NCI-H2081 (cell line): ENCODE results near the gene PAX6.

Experiments
- DNase-seq, 2 experiments: peaks; one replicate each; lab custom pipeline; 2025; lab: John Stamatoyannopoulos, UW

PAX6 gene

DNA sequence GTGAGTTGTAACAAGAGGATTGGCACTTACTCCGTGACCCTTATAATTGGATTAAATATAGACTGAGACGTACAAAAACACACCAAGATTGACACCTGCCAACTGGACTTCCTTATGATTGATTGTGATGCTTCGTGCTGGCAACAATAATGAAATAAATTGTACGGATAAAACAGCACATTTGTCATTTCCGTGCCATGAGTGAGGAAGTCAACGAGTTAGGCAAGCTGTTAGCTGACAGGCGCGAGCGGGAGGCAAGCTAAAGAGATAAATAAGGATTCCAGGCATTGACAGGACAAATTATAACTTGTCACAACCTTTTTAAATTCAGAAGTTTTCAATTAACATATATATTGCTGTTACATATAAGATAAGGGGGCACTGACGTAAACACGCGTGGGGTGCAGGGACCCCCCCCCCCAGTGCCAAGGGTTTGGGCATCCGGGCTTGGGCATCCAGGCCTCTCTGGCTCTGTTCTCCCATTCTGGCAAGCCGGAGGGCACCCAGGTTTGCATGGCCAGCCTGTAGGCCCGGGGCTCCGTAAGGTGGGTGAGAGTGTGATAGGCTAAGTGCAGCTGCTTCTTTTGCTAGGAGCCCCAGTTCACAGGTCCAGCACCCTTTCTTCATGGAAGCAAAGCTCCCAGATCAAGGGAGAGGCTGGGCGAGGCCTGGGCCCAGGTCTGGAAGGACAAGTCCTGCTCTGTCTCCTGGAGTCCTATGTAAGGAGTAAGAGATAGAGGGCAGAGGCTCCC is 11.2 kb upstream of the PAX6 start:
- DNase-seq = no peak

DNA sequence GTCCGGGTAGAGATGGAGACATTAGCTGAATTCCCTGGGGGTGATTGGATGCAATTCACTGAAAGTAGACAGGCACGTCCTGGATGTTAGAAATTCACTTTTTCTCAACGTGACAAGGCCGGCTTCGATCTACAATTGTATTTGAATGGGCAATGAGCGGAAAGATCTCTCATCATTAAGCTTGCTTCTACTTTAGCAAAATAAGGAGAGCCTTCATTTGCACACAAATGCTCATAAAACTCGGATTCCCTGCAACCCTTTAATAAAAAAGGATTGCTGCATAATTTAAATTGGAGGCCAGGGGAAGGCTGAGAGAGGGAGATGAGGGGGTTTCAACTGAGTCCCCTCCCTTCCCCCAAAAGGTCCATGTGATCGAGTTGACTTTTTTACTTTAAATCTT is 10.6 kb upstream of the PAX6 start:
- DNase-seq = no peak

DNA sequence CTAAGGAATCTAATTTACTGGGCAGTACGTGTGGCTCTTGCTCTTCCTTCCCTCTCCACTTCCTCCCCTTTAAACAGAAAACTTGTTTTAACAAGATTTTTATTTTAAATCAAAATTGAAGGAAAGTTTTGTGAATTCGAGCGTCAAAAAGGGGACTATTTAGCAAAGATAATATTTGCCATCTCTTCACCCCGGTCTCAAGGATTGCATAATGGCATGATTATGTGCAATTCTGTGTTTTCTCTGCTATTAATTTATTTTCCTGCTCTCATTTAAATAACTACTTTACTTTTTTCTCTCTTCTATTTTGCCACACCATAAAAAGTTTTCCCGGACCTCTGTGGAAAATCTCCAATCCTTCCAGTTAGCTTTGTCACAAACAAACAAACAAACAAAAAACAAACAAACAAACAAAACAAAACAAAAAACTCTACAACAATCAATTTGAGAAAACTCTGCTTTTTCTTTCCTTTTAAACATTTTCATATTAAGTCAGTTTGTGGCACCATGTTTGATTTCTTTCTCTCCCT is 10.2 kb upstream of the PAX6 start:
- no peak for DNase-seq

DNA sequence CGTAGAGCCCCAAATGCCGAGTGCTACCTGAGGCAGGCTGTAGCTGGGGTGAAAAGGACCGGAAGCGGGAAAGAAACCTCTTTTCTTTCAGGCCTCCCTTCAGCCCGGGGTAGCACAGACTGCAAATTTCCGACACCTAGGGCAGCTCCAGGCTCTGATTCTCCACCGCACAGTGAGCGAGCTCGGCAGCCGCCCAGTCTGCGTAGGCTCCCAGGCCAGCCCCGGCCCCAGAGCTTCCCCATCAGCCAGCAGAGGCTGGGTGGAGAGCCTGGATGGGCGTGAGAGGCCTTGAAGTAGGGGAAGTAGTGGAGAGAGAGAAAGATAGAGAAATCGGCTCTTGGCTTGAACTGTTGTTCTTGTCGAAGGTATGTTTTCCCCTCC is 9.3 kb upstream of the PAX6 start:
- DNase-seq = no peak

DNA sequence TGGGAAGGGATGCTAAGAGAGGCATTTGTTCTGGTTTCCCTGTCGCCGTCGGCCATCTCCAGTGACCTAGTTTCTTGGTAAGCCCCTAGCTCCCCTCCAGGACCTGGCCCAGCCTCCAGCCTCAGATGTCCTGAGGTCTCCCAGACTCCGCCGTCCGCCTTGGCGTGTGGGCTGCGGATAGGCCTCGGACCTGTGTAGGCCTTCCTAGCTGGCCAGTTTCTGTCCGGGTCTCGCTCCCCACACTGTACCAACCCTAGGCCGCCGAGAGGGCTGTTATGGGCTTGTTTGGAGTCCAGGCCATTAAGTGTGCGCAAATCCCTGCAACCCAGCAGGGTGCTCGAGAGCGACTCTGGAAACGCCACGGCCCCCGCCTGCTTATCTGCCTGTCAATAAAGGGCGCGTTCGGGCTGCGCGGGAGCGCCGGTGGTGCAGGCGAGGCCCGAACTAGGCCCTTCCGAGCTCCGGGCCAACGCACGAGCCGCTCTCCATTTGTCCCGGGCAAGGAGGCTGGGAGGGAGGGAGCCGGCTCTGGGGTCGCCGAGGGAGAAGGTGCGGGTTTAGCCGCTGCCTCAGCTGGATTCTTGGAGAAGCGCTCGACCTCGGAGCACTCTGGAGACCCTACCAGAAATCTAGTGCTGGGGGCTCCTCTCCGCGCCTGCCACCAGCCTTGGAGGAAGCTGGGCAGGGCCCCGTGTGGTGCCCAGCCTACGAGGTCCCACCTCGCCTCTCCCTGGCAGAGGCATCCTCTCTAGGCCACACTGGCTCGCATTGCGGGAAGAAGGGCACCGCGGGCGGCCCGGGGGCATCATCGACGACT is 8.7 kb upstream of the PAX6 start:
- DNase-seq = no peak

DNA sequence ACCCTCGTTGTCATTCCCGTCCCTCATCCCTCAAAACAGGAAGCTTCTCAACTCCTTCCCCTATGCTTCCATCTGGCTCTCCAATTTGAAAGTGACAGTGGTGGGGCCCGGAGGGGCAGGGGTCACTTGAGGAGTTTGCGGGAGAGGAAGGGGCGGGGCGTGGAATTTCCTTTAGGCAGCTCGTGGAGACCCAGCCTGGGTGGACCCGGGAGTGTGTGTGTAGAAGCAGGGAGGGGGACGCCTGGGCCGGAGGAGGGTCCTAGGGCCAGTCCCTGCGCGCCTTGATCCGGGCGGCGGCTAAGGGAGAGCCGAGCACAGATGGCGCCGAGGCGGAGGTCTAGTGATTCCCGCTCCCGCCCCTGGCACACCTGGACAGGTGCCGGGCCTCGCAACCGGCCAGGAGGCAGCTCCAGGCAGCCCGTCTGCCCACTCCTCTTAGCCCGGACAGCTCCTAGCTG is 7.8 kb upstream of the PAX6 start:
- DNase-seq = no peak

DNA sequence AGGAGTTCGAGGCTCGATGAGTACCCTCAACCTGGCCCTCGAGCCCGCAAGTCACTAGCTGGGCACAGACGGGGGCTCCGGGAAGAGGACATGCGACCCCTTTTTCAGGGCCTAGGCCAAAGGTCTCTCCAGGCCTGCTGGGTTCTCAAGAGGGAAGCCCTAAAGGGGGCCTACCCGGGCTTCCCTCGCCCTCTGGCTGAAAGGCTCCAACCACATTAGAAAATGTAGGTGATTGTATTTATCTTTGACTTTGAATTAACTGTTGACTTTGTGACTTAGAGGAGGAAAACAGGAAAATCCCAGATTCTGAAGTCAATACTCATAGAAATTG is 7.3 kb upstream of the PAX6 start:
- no peak for DNase-seq

DNA sequence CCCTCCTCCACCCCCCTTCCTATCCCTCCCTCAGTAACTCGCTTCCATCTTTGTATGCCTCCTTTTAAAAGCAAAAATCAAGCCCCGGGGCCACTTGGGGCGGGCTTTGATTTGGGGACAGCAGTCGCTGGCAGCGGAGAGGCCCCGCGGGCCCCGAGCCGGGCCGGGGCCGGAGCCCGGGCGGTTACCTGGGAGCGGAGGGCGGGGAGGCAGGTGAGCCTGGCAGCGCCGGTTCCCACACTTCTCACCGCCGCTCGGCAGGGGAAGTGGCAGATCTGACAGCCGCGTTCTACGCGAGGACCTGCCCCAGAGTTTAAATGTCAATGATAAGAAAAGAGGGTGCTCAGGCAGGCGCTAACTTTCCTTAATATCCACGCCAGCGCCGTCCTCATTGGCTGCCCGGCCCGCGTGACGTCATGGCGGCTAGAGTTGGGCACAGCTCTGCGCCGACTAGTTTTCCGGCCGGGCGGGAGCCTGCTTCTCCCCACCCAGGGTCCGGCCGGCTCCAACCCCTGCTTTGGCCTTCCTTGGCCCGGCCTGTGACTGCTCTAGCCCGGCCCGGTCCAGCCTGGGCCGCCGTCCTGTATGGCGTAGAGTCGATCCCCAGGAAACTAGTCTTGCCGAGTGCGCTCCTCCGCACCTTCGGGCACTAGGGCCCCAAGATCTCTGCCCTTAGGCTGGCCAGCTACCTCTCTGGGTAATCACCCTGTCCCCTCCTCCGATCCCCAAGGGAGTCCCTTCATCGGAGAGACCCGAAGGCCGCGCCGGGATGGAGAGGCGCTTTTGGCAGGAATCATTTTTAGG is 6.7 kb upstream of the PAX6 start:
- DNase-seq = no peak

DNA sequence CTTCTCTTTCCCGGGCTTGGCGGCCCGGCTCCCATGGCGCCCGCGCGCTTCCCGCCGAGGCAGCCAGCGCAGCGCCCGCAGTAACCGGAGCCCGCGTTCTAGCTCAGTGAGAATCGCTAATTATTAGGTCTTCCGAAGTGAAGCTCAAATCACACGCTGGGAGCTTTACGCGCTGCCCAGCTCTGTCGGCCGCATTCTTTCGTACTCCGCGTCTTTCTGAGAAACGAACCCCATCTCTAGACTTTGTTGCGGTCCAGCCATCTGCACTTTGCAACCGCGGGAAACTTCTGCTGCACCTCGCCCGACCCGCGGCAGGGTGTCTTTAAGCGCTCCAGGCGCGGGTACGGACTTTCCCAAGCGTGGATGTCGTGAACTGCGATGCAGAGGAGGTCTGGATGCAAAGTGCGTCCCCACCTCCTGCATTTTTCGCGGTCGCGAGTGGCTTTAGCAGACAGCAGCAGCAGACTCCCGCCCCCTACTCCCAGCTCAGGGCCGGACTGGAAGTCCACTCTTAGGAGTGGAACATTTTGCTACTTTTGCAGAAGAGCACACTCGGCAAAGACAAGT is 6.0 kb upstream of the PAX6 start:
- peak in 1 of 2 experiments; percentile 50 for DNase-seq

DNA sequence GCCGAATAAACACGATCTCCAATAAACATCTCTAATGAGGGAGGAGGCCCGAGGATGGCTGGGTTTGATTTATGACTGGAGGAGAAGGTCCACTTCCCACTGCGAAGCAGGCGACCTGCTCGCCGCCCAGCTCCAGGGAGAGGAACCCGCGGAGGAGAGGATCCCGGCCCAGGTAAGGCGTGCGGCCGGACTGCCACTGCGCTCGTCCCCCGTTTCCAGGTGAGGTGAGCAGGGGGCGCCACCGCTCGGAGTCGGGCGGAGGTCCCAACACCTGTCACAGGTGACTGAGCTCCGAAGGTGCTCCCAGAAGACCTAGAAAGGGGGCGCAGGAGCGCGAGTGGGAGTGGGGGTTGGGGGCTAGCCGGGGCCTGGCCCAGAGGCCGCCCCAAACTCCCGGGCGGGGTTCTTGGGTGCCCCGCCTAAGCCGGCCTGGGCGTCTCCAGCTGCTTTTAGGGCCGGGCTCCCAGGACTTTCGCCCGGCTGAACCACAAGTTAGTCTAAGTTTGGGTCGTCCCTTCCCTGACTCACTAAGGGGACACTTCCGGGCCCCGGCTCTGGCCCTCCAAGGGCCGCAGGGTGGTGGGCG is 5.4 kb upstream of the PAX6 start:
- DNase-seq = peak in 1 of 2 experiments; percentile 20

DNA sequence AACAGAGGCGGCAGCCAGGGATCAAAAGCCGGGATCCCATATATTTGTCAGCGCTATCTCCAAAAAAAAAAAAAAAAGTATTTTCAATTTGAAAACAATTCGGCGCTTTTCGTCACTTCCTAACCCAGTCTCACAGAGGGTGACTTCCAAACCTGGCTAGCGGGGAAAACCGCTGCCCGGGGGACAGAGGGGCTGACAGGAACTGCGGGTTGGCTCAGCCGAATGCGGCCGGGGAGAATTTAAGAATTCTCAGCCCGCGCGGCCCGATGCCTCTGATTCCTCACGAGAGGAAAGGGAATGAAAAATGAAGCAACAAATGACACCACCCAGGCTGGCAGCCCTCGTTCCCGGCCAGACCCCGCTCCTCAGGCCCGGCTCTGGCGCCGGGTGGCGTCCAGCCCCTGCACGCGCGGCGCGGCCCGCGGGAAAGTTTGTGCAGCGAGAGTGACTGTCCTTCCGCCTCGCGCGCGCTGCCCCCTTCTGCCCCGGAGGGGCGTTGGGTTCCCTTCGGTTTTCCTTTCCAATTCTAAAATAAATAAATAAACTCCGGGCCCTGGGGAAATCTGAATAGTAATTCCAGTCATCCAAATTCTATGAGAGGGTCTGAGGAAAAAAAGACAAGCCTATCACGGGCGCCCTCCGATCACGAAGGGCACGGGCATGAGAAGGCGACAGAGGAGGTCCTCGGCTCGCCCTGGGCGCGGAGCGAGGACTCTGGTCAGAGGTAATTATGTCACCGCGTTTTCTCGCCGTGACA is 4.8 kb upstream of the PAX6 start:
- DNase-seq = no peak

DNA sequence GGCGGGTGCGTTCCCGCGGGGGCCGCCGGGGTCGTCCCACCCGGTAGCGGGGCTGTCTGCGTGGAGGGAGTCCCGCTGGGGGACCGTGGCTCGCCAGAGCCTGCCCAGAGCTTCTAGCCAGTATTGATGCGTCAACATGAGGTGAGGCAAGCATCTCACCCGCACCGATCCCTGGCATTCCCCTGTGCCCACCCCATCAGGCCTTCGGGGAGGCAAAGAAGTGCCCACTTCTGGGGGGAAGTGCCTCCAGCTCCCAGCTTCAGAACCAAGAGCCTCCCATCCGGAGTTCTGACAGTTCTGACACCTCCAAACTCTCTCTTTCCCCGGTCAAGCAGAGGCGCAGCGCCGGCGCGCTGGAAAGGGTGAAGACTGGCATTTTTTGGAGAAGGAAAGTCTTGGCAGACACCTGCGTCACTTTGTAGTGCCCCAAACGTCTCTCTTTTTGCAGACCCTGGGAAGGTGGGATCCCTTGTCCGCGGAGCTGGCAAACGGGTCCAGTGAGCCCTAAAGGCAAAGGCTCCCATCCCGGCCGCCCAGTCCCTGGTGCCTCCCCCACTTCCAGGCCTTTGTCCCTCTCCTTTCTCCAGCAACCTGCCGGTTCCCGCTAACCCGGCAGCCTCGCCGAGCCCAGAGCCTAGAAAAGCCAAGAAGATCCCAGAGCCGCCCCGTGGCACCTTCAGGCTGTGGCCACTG is 3.2 kb upstream of the PAX6 start:
- DNase-seq = no peak

DNA sequence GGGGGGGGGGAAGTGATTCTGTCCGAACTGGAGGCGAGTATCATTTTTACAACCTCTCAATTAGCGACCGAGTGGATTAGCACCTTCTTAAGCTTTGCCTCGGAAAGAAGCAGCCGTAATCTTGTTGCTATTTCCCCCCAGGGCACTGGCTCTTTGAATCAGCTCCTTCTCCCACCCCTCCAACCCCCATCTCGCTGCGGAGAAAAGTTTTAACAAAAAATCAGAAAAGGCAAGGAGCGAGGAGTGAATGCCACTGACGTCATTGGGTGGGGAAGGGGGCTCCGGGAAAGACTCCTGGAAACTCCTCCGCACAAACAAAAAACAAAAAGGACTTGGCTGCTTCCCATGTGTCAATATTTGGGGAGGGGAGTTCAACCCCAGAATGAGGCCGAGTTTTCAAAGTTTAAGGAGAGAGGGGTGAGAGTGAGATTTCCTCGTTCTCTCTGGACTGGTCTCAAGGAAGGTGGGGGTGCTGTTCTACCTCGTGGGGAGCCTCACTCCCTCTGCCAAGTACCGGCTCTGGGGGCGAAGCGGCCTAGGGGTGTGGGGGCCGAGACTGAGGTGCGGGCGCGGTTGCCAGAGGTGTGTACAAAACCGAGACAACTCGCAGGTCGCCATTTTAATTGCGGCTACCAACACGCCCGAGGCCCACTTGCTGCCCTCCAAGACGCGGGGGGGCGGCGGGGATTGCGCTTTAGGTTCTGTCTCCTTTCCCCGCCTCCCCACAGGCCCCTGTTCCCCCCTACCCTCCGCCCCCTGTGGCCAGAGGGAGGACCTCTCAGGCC is 2.5 kb upstream of the PAX6 start:
- DNase-seq = no peak

DNA sequence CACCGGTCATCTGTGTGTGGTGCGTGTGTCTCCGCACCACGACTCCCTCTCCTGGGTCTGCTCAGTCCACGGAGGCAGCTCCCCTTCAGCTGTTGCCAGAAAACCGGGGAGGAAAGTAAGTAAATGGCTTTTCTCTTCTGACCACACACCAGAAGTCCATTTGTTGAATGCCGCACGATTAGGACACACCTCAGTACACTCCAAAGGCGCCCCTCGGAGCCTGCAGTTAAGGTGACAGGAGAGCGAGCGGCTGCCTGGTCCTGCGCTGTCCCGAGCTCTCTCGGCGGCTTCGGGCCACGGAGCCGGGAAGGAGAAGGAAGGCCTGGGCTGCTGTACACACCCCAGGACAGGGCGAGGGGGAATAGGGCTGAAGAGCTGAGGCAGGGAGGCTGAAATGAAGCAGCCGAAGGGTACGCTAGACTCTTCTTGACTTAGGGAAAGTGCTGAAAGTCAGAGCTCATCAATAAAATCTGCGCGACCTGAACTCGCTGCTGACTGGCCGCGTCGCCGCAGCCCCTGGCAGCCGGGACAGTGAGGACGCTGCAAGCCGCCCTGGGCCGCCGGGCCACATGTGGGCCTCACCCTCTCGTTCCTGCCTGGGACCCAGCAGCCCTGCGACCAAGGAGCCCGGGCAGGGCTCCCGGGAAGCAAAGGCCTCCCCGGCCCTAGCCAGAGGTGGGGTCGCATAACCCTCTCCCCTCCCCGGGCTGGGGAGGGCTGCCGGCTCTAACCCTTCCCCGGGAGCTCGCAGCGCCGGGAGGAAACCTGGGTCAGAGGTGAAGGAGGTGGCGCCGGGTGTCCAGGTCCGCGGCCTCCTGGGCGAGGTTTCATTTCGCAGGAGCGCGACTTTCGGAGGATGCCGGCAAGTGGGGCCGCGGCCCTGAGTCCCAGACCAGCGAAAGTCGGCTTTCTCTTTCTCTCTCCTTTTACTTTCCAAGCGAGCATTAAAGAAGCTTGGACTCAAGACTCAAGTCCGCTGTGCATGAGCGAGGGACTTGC is 1.6 kb upstream of the PAX6 start:
- peak in 1 of 2 experiments; percentile 51 for DNase-seq

DNA sequence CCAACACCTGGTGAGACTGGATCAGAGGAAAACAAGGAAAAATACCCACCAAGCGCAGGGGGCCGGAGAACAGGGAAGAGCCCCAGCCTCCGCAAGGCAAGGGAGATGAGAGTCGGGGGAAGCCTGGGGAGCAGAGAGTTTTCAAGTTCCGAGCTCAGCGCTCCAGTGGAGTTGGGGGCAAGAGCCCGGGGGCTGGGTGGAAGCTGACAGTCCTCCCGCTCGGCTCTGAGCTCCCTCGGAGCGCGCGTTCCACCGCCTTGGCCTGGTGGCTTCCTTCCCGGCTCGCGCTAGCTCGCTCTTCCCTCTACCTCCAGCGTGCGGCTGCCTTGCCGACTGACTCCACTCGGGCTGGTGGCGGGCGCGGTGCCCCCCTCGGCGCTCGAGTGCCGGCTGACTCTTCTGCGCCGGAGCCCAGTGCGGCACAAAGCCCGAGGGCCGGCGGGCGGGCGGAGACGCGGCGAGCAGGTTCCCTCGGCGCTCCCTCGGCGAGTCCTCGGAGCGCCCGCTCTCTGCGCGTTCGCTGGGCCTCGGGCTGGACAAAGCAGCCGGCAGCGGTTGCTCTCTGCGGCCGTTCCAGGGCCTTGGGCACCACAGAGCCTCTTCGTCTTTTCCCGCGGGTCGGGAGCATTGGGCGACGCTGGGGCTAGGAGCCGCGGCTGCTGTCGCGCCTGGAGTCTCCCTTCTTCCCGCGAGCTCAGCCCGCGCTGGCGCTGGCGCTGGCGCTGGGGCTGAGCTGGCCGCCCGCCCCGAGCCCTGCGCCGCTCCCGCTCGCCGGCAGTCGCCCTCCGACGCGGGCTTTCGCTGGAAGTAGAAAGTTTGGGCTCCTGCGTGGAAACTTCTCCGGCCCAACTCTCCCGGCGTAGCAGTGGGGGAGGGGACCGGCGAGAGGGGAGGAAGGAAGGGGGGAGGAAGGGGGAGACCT is 1.0 kb downstream of the PAX6 start:
- DNase-seq = peak; percentile 49 to 68

DNA sequence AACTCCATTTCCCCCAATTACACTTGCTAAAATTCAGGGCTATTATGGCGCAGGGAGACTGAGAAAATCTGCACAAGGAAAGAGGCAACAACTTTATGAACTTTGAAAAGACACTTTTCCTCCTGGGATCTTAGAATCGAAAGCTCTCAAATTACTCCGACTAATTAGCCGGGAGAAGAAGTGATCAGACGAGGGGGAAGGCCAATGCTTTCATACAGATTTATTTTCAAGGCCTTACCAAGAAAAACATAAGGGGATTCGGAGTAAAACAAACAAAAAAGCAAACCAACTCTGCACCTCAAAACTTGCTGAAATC is 1.6 kb downstream of the PAX6 start:
- no peak for DNase-seq
